Tibial nerve (tissue), 4 donors: ENCODE measurements around the gene NSUN6. TPM values are rescaled to one million over a fixed set of nuclear protein-coding genes. Genes with fewer than 3 reads are reported as not detected.
A peak's percentile ranks its signal among the peaks of the same experiment; 100 is the strongest.

Source experiments
- DNase-seq, 2 donors: peaks; one replicate each; pipeline ENCODE4 v3.0.0-alpha.2; 2019; ENCODE audit warnings: low spot score in 2 of 2
- H3K27ac ChIP-seq, 4 donors: fragments of 200-600 bp; sonication (generic) in 3 of 4; one replicate each; pipeline ENCODE4 v1.5.1; 2017 to 2019; ENCODE audit warnings: mild to moderate bottlenecking in 1 of 4
- H3K27me3 ChIP-seq, 2 donors: fragments of 200-600 bp; sonication (generic) in 1 of 2; one replicate each; pipeline versions ENCODE4 v1.5.1 to v1.6.0; 2017 to 2019
- H3K36me3 ChIP-seq, 3 donors: fragments of 200-600 bp; sonication (generic); one replicate each; pipeline ENCODE4 v1.5.1; 2018 to 2019
- H3K4me1 ChIP-seq, 4 donors: fragments of 200-600 bp; sonication (generic) in 3 of 4; one replicate each; pipeline ENCODE4 v1.5.1; 2017 to 2019
- H3K4me3 ChIP-seq, 4 donors: fragments of 200-600 bp; sonication (generic) in 3 of 4; one replicate each; pipeline ENCODE4 v1.5.1; 2017 to 2019; ENCODE audit warnings: mild to moderate bottlenecking in 1 of 4, moderate library complexity in 1 of 4
- H3K9me3 ChIP-seq, 4 donors: fragments of 200-600 bp; sonication (generic) in 3 of 4; one replicate each; pipeline ENCODE4 v1.5.1; 2017 to 2019
- CTCF ChIP-seq, 5 experiments: fragments of 200-600 bp in 3 of 5; fragments of 450-650 bp in 2 of 5; sonication (generic) in 3 of 5; IDR thresholded peaks; one replicate each; pipeline ENCODE4 v1.5.1; 2016 to 2019; ENCODE audit warnings: antibody characterized with exemption in 5 of 5, mild to moderate bottlenecking in 3 of 5, moderate library complexity in 2 of 5
- EP300 ChIP-seq, 2 donors: sonication (generic); formaldehyde crosslinking; IDR thresholded peaks; one replicate each; pipeline ENCODE4 v1.6.1; 2017; ENCODE audit warnings: antibody characterized with exemption in 2 of 2, mild to moderate bottlenecking in 1 of 2
- POLR2A ChIP-seq, 2 donors: fragments of 450-650 bp; IDR thresholded peaks; one replicate each; pipeline ENCODE4 v1.6.1; 2017; ENCODE audit warnings: antibody characterized with exemption in 2 of 2, mild to moderate bottlenecking in 2 of 2, moderate library complexity in 2 of 2
- WGBS, 2 donors: methylation state at CpG; one replicate each; pipeline ENCODE4 v1.1.5; 2018; 5-methylcytosine and 5-hydroxymethylcytosine counted together
- total RNA-seq, 4 donors: library from RNA; depleted of rRNA; stranded (reverse); fragments of >200 nt; gene quantifications; one replicate each; pipeline ENCODE4 v1.1.0, GENCODE V29; 2016

Gene NSUN6
- total RNA-seq, 4 donors from 2014 or later = 15.6 to 30.6 (median 24.7) TPM

- TF ChIP-seq POLR2A (IDR thresholded peaks at IDR 0.05) = no peak
- no peak for TF ChIP-seq EP300 (IDR thresholded peaks at IDR 0.05)
- no peak for TF ChIP-seq CTCF (IDR thresholded peaks at IDR 0.05)
- no peaks in the 10 kb centered on the region for H3K9me3 ChIP-seq
- no peak overlapping the region for H3K4me3 ChIP-seq
- peaks cover 0 to 4% (median 0%) of the 10 kb centered on the region in 4 donors for H3K4me1 ChIP-seq
- H3K27me3 ChIP-seq = no peaks in the 10 kb centered on the region
- no peak for DNase-seq
- peak overlapping the region in 1 of 4 donors; percentile 68 for H3K27ac ChIP-seq
- 42 to 50% methylated on average over 1 of the region's 1 CpG for WGBS, 2 donors
- no peaks in the 10 kb centered on the region for H3K36me3 ChIP-seq
Measured at GRCh38 chr10:18523025-18523424, 128.4 kb downstream of the NSUN6 start.

GRCh38 chr10:18516851-18517250 is 134.5 kb downstream of the NSUN6 start:
- Histone ChIP-seq H3K27ac (no peak overlapping the region), H3K4me1 (no peaks in the 10 kb centered on the region), H3K9me3 (no peaks in the 10 kb centered on the region), H3K36me3 (peaks cover 0 to 8% (median 0%) of the 10 kb centered on the region in 3 donors), H3K27me3 (no peaks in the 10 kb centered on the region), H3K4me3 (no peak overlapping the region)
- DNase-seq = no peak
- TF ChIP-seq EP300 (IDR thresholded peaks at IDR 0.05) = no peak
- TF ChIP-seq POLR2A (IDR thresholded peaks at IDR 0.05) = no peak
- TF ChIP-seq CTCF (IDR thresholded peaks at IDR 0.05) = no peak
- 50 to 52% methylated on average over 3 of the region's 3 CpGs for WGBS, 2 donors

- Histone ChIP-seq H3K27ac (no peak overlapping the region), H3K4me3 (no peak overlapping the region), H3K36me3 (peaks cover 0 to 8% (median 0%) of the 10 kb centered on the region in 3 donors), H3K27me3 (no peaks in the 10 kb centered on the region), H3K4me1 (no peaks in the 10 kb centered on the region), H3K9me3 (no peaks in the 10 kb centered on the region)
- DNase-seq = no peak
- no peak for TF ChIP-seq POLR2A (IDR thresholded peaks at IDR 0.05)
- no peak for TF ChIP-seq EP300 (IDR thresholded peaks at IDR 0.05)
- no peak for TF ChIP-seq CTCF (IDR thresholded peaks at IDR 0.05)
Measured at GRCh38 chr10:18514537-18514936, 136.8 kb downstream of the NSUN6 start.

DNA sequence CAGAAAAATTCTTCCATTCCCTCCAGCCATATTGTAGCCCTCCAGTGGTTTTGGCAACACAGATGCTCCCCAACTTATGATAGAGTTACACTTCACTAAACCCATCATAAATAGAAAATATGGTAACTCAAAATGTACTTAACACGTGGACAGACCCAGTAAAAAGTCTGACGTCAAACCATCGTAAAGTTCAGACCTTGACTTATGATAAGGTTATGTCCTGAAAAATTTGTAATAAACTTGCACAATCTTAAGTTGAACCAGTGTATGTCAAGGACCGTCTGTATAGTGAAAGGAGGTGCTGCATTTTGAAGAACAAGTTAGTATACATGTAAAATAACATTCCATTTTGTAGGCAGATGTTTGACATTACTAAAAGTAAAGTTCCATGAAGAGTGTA is 142.8 kb downstream of the NSUN6 start:
- WGBS, 2 donors = 77 to 83% methylated on average over 4 of the region's 4 CpGs
- TF ChIP-seq POLR2A (IDR thresholded peaks at IDR 0.05) (no peak), CTCF (IDR thresholded peaks at IDR 0.05) (no peak), EP300 (IDR thresholded peaks at IDR 0.05) (no peak)
- no peak for DNase-seq
- H3K9me3 ChIP-seq = no peaks in the 10 kb centered on the region
- H3K4me1 ChIP-seq = no peaks in the 10 kb centered on the region
- H3K27me3 ChIP-seq = no peaks in the 10 kb centered on the region
- H3K36me3 ChIP-seq = peaks cover 0 to 8% (median 0%) of the 10 kb centered on the region in 3 donors
- no peak overlapping the region for H3K27ac ChIP-seq
- H3K4me3 ChIP-seq = no peak overlapping the region

DNA sequence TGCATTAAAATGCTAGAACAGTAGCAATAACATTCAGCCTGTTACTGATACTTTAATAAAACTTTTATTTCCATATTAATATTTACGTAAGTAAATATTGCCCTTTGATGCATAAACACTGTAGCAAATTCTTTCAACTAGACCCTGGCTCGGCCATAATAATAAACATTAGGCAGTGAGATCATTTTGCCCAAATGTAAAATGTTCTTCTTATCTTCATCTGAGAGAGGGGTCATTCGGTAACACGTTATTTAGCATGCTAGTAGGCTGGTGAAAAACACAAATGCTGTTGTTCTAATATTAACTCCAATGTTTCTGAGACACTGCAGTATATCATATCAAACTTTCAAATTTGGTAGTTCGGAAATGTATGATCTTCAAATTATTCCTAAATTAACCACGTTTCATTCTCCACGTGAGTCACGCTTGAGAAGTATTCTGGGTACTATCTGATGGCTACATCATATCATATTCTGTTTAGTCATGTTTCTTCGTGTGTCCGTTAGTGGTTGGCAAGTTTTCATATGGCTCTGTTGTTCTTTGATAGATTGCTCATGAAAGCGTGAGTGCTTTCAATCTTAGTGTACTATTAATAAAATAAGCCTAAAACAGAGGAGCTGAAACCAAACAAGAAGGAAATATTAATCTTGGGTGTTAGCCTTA is 145.8 kb downstream of the NSUN6 start:
- Histone ChIP-seq H3K36me3 (no peaks in the 10 kb centered on the region), H3K4me3 (no peak overlapping the region), H3K9me3 (no peaks in the 10 kb centered on the region), H3K27ac (no peak overlapping the region), H3K27me3 (no peaks in the 10 kb centered on the region), H3K4me1 (no peaks in the 10 kb centered on the region)
- TF ChIP-seq CTCF (IDR thresholded peaks at IDR 0.05) (no peak), POLR2A (IDR thresholded peaks at IDR 0.05) (no peak), EP300 (IDR thresholded peaks at IDR 0.05) (no peak)
- DNase-seq = no peak
- 49 to 60% methylated on average over 11 of the region's 11 CpGs for WGBS, 2 donors
